Breast epithelium (tissue), 4 donors: Measurements from ENCODE around the gene VRK1. TPM values are rescaled to one million over a fixed set of nuclear protein-coding genes. Genes with fewer than 3 reads are reported as not detected.

ENCODE experiments used
- DNase-seq, 2 donors: peaks; one replicate each; pipeline ENCODE4 v3.0.0-alpha.2; 2019; ENCODE audit warnings: low spot score in 2 of 2
- H3K27ac ChIP-seq, 2 donors: fragments of 200-600 bp; sonication (generic) in 1 of 2; one replicate each; pipeline ENCODE4 v1.5.1; 2016 to 2019; ENCODE audit warnings: mild to moderate bottlenecking in 1 of 2
- H3K27me3 ChIP-seq, 2 donors: fragments of 200-600 bp; sonication (generic) in 1 of 2; one replicate each; pipeline versions ENCODE4 v1.5.1 to v1.6.0; 2017 to 2019; ENCODE audit warnings: control low read depth in 1 of 2, mild to moderate bottlenecking in 1 of 2
- H3K36me3 ChIP-seq: fragments of 200-600 bp; one replicate; pipeline ENCODE4 v1.5.1; 2019
- H3K4me1 ChIP-seq, 2 donors: fragments of 200-600 bp; sonication (generic); one replicate each; pipeline ENCODE4 v1.5.1; 2016 to 2019; ENCODE audit warnings: control low read depth in 1 of 2
- H3K4me3 ChIP-seq, 3 donors: fragments of 200-600 bp; sonication (generic); 1 replicate in 2 of 3; 2 replicates in 1 of 3; pipeline ENCODE4 v1.5.1; 2016 to 2019; ENCODE audit warnings: mild to moderate bottlenecking in 3 of 3, moderate library complexity in 2 of 3
- H3K9me3 ChIP-seq, 2 donors: fragments of 200-600 bp; sonication (generic) in 1 of 2; one replicate each; pipeline ENCODE4 v1.5.1; 2016 to 2019; ENCODE audit warnings: control low read depth in 1 of 2
- POLR2A ChIP-seq: fragments of 450-650 bp; IDR thresholded peaks from one replicate; pipeline ENCODE4 v1.6.1; 2016; ENCODE audit warnings: antibody characterized with exemption, mild to moderate bottlenecking, moderate library complexity
- POLR2AphosphoS5 ChIP-seq, 3 donors: sonication (generic); formaldehyde crosslinking; IDR thresholded peaks; one replicate each; pipeline ENCODE4 v1.6.1; 2017; ENCODE audit warnings: antibody characterized with exemption in 3 of 3
- intact Hi-C: fragments of 100-400 bp; cut with DNase I; formaldehyde crosslinking; loops from one replicate; pipeline ENCODE4 v1.15.1; 2023; ENCODE audit warnings: low total_unique reads
- total RNA-seq, 3 donors: library from RNA; depleted of rRNA; stranded (reverse); fragments of >200 nt; gene quantifications; one replicate each; pipeline ENCODE4 v1.1.0, GENCODE V29; 2016
- TF ChIP-seq, protein P1 (sequence below), 3 donors: fragments of 450-650 bp; IDR thresholded peaks; one replicate each; pipeline ENCODE4 v1.5.1; 2016 to 2017; ENCODE audit warnings: antibody characterized with exemption in 3 of 3, mild to moderate bottlenecking in 3 of 3, moderate library complexity in 3 of 3

Gene VRK1
- total RNA-seq, 3 donors from 2014 or later, result 13.1 to 19.9 (median 16.7) TPM

DNA sequence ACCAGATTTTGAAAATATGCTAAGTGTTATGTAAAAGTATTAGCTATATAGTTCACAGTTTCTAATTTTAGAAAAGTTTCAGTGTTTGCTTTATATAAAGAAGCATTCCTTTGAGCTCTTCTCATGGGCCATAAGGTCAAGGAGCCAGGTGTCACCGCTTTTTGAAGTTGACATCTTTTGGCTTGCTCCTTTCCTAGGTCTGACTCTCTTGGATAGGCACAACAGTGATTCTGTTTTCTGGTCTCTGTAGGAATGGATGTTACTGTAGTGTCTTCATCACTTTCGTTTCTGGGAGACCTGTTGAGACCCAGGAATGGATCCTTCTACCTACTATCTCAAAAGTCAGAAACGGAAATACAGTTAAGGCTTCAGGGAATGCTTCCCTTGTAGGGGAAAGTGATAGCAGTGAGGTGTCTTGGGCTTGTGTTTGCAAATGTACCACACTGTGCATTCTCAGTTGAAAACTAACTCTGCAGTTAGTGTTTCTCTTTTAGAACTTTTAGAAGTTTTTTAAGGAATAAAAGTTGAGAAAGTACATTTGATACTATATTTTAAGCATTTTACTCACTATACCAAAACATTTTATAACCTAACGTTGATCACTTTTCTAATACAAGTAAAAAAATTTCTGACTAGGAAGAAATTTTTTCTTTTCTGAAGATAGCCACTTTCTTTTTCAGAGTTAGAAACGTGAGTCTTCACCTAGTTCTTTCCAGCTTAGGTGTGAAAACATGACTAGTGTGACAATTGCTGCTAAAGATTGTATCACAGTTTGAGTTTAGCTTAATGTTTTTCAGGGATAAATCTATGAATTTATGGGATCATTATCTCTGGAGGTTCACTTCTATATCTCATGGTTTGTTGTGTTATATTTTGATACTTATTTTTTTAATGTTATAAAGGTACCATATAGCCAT is 20.8 kb downstream of the VRK1 start:
- no peak for DNase-seq
- intact Hi-C loops, result no loop called here

DNA sequence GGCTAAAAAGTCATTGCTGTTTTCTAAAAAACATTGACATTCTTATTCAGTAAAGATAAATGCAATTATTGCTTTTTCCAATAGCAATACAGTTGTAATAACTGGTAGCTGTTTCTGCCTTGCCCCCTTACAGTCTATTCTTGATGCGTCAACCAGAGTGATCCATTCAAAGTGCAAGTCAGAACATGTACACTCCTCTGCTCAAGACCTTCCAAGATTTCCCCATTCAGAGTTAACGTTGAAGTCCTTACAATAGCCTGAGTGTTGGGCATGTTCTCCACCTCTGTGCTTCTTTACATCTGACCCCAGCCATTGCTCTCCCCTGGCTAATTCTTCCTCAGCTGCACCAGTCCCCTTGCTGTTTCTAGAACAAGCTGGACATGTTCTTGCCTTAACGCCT is 24.3 kb downstream of the VRK1 start:
- Histone ChIP-seq H3K27me3 (no peaks in the 10 kb centered on the region), H3K4me1 (no peaks in the 10 kb centered on the region), H3K36me3 (no peaks in the 10 kb centered on the region), H3K9me3 (no peaks in the 10 kb centered on the region), H3K27ac (no peak overlapping the region), H3K4me3 (no peak overlapping the region)
- DNase-seq, result no peak
- TF ChIP-seq POLR2A (no peak), POLR2AphosphoS5 (IDR thresholded peaks at IDR 0.05) (no peak)
- TF ChIP-seq, protein P1, sequence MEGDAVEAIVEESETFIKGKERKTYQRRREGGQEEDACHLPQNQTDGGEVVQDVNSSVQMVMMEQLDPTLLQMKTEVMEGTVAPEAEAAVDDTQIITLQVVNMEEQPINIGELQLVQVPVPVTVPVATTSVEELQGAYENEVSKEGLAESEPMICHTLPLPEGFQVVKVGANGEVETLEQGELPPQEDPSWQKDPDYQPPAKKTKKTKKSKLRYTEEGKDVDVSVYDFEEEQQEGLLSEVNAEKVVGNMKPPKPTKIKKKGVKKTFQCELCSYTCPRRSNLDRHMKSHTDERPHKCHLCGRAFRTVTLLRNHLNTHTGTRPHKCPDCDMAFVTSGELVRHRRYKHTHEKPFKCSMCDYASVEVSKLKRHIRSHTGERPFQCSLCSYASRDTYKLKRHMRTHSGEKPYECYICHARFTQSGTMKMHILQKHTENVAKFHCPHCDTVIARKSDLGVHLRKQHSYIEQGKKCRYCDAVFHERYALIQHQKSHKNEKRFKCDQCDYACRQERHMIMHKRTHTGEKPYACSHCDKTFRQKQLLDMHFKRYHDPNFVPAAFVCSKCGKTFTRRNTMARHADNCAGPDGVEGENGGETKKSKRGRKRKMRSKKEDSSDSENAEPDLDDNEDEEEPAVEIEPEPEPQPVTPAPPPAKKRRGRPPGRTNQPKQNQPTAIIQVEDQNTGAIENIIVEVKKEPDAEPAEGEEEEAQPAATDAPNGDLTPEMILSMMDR (IDR thresholded peaks at IDR 0.05), result no peak
- intact Hi-C loops, result no loop called here

More for the DNA sequence above, 20.8 kb downstream of the VRK1 start:
- no peak for TF ChIP-seq POLR2A
- TF ChIP-seq, protein P1 (IDR thresholded peaks at IDR 0.05), result no peak
- no peak for TF ChIP-seq POLR2AphosphoS5 (IDR thresholded peaks at IDR 0.05)
- Histone ChIP-seq H3K36me3 (no peaks in the 10 kb centered on the region), H3K4me3 (no peak overlapping the region), H3K9me3 (no peaks in the 10 kb centered on the region), H3K27ac (no peak overlapping the region), H3K4me1 (no peaks in the 10 kb centered on the region), H3K27me3 (no peaks in the 10 kb centered on the region)

DNA sequence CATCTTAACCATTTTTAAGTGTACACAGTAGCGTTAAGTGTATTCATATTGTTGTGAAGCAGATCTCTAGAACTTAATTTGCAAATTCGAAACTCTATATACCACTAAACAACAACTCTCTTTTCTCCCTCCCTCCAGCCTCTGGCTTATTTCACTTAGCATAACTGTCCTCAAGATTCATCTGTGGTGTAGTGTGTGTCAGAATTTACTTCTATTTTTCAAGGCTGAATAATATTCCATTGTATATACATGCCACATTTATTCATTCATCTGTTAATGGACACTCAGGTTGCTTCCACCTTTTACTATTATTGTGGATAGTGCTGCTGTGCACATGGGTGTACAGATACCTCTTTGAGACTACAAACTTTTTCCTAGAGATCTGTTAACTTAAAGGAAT is 26.5 kb downstream of the VRK1 start:
- H3K27me3 ChIP-seq, result no peaks in the 10 kb centered on the region
- H3K27ac ChIP-seq, result no peak overlapping the region
- H3K4me1 ChIP-seq, result no peaks in the 10 kb centered on the region
- intact Hi-C loops, result no loop called here
- H3K4me3 ChIP-seq, result no peak overlapping the region
- no peak for DNase-seq
- TF ChIP-seq, protein P1 (IDR thresholded peaks at IDR 0.05), result no peak
- TF ChIP-seq POLR2AphosphoS5 (IDR thresholded peaks at IDR 0.05) (no peak), POLR2A (no peak)
- no peaks in the 10 kb centered on the region for H3K36me3 ChIP-seq
- H3K9me3 ChIP-seq, result no peaks in the 10 kb centered on the region

GRCh38 chr14:96824283-96824682 is 27.1 kb downstream of the VRK1 start:
- Histone ChIP-seq H3K4me3 (no peak overlapping the region), H3K27me3 (no peaks in the 10 kb centered on the region)

DNA sequence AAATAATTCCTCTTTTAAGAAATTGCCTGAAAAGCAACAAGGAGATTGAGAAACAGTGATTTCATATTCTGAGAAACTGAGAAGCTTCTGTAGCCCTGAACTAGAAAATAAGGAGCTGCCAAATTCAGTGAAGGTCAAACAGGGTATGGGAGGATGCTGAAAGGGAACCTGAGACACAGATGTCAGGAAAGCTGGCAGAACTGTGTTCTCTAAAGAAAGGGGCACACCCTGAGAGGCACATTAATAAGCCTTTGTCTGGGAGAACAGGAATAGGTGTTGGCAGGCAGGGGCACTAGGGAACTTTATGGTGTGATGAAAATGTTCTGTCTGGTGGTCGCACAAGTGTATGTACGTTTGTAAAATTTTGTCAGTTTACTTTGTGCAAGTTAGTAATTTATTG is 29.6 kb downstream of the VRK1 start:
- H3K27me3 ChIP-seq, result no peaks in the 10 kb centered on the region
- intact Hi-C loops, result no loop called here
- DNase-seq, result no peak
- H3K4me1 ChIP-seq, result no peaks in the 10 kb centered on the region
- no peak overlapping the region for H3K4me3 ChIP-seq
- no peaks in the 10 kb centered on the region for H3K36me3 ChIP-seq
- no peak for TF ChIP-seq POLR2A
- TF ChIP-seq, protein P1 (IDR thresholded peaks at IDR 0.05), result no peak
- no peak for TF ChIP-seq POLR2AphosphoS5 (IDR thresholded peaks at IDR 0.05)
- H3K9me3 ChIP-seq, result no peaks in the 10 kb centered on the region
- no peak overlapping the region for H3K27ac ChIP-seq

More at GRCh38 chr14:96824283-96824682, 27.1 kb downstream of the VRK1 start:
- no peak overlapping the region for H3K27ac ChIP-seq
- TF ChIP-seq POLR2A, result no peak
- TF ChIP-seq, protein P1 (IDR thresholded peaks at IDR 0.05), result no peak
- TF ChIP-seq POLR2AphosphoS5 (IDR thresholded peaks at IDR 0.05), result no peak
- intact Hi-C loops, result no loop called here
- no peaks in the 10 kb centered on the region for H3K4me1 ChIP-seq
- no peaks in the 10 kb centered on the region for H3K9me3 ChIP-seq
- DNase-seq, result no peak
- no peaks in the 10 kb centered on the region for H3K36me3 ChIP-seq
